HG02798 (cell line): ENCODE measurements around the gene NKX1-1.
"Not testable (repeated sequence)": the region's sequence is repeated elsewhere in the genome, so short reads cannot be mapped to it uniquely, and the experiment has no call there.

ENCODE experiments used
- ATAC-seq: cut with Tn5 transposase; IDR thresholded peaks from one replicate; pipeline ENCODE4 v1.9.1; 2021; ENCODE audit warnings: mild to moderate bottlenecking; ENCODE audit not compliant: unreplicated experiment, poor library complexity

Gene NKX1-1

DNA sequence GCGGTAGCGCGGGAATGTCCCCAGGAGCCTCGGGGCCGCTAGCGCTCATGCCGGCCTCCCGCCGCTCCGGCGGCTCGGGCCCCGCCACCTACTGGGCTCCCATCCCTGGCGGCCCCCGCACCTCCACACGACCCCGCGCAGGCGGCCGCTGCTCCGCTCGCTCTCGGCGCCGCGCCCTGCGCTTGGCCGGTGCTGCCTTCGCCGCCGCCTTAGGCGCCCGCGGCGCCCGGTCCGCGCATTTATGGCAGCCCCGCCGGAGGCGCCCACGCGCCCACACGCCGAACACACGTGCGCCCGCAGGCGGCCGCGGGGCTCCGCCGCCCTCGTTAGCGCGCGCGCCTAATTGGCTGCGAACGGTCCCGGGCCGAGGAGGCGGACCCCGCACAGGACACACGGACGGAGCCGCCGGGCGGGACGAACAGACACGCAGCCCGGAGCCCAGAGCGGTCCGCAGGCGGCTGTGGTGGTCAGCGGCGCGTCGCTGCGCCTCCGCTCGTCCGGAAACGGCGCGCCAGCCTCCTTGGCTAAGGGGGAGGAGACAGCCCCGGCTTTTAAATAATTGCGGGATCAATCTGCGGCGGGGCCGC lies at the start of gene NKX1-1:
Gene NKX1-1, minus strand, starts transcription at position 49 of the 587 bp plus-strand sequence. Its CDS starts 0 bp downstream, at position 49.
- no peak for ATAC-seq

DNA sequence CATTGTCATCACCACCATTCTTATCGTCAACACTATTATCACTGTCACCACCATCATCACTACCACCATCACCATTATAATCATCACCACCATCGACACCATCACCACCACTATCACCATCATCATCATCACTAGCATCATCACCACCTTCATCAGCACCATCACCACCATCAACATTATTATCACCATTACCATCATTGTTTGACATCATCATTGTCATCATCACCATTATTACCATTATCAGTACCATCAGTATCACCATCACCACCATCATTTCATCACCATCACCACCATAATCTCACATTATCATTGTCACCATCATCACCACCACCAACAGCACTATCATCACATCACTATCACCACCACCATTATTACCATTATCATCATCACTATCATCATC lies 47.5 kb upstream of the NKX1-1 start:
- ATAC-seq, result no peak

GRCh38 chr4:1452431-1453051 lies 46.3 kb upstream of the NKX1-1 start:
- ATAC-seq, result no peak

DNA sequence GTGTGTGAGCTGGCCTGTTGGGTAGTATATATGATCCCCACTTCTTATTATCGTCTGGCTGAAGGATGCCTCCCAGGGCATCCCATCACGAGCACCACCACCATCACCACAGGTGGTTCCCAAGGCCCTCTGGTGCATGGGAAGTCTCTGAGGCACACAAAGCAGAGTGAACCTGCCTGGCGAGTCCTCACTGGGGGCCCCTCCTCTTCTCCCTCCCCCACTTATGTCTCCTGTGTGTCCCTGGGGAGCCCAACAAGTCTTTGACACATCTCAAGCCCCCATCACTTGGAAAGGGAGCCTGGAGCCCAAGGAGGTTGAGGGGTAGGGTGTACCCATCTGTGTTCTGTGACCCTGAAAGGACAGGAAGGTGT lies 45.5 kb upstream of the NKX1-1 start:
- ATAC-seq, result no peak

DNA sequence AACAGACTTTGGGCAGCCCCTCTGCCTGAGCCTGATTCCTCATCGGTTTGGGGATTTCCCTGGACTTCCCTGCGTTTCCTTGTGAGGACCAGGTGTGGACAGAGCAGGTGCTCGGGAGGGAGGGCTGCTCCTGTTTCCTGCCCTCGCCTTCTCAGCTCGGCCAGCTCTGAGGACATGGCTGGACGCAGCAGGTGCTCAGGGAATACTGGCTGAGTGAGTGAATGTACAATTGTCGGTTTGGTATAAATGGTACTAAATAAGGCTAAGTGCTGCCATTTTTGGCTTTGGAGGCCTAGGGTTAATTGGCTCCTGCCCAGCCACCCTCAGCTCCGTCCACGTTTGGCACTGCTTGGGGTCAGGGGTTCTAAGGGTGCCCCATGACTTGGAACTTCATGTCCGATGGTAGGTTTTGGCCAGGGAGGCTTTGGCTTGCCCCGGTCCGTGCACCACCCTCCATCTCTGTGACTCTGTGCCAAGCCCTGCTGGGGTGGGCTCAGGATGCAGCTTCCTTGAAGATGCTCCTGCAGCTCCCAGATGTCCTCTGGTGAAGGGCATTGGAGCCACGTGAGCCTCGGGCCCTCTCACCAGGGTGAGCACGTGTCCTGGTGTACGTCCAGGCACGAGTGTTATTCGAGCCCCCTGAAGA lies 45.0 kb upstream of the NKX1-1 start:
- no peak for ATAC-seq

- ATAC-seq, result no peak
These were observed 43.8 kb upstream of the NKX1-1 start for GRCh38 chr4:1449833-1450741.

GRCh38 chr4:1449475-1449832 lies 43.2 kb upstream of the NKX1-1 start:
- ATAC-seq, result no peak

- no peak for ATAC-seq
These were observed 42.6 kb upstream of the NKX1-1 start for GRCh38 chr4:1448589-1449420.

- ATAC-seq, result no peak
These were observed 41.7 kb upstream of the NKX1-1 start for GRCh38 chr4:1447676-1448588.

- no peak for ATAC-seq
These were observed 40.5 kb upstream of the NKX1-1 start for GRCh38 chr4:1446502-1447386.

GRCh38 chr4:1445716-1446445 lies 39.6 kb upstream of the NKX1-1 start:
- ATAC-seq, result no peak

GRCh38 chr4:1443688-1444172 lies 37.5 kb upstream of the NKX1-1 start:
- not testable (repeated sequence) for ATAC-seq

- no peak for ATAC-seq
These were observed 20.8 kb upstream of the NKX1-1 start for GRCh38 chr4:1427010-1427409.

DNA sequence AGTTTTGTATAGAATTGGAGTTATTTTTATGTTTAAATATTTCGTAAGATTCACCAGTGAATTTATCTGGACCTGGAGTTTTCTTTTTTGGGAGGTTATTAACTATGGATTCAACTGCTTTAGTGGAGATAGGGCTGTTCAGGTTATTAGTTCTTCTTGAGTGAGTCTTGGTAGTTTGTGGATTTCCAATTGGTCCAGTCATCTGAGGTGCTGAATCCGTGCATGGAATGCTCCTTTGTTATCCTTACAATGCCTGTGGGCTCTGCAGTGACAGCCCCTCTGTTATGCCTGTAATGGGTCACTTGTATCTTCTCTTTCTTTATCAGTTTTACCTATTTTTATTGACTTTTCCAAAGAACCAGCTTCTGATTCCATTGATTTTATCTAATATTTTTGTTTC lies 15.4 kb upstream of the NKX1-1 start:
- no peak for ATAC-seq

- ATAC-seq, result no peak
These were observed 13.5 kb upstream of the NKX1-1 start for GRCh38 chr4:1419708-1420107.

- ATAC-seq, result no peak
These were observed 12.4 kb upstream of the NKX1-1 start for GRCh38 chr4:1418494-1419285.
